Neutrophil (primary cell): ENCODE measurements around the gene ADORA1.

ENCODE experiments used
- H3K27ac ChIP-seq: fragments of 200-600 bp; sonication (generic); 2 replicates; pipeline ENCODE4 v1.5.1; 2016; ENCODE audit warnings: mild to moderate bottlenecking, moderate library complexity
- H3K27me3 ChIP-seq: fragments of 200-600 bp; sonication (generic); 2 replicates; pipeline ENCODE4 v1.6.0; 2016; ENCODE audit warnings: mild to moderate bottlenecking
- H3K36me3 ChIP-seq: fragments of 200-600 bp; sonication (generic); 2 replicates; pipeline ENCODE4 v1.5.1; 2017
- H3K4me1 ChIP-seq, 2 experiments: fragments of 200-600 bp in 1 of 2; sonication (generic) in 1 of 2; 1 replicate in 1 of 2; 2 replicates in 1 of 2; pipeline versions ENCODE4 v1.5.1 to v1.6.1; 2013 to 2016; ENCODE audit warnings: low read depth in 1 of 2, low read length in 1 of 2, mild to moderate bottlenecking in 1 of 2, moderate library complexity in 1 of 2; ENCODE audit not compliant: control insufficient read depth in 1 of 2, insufficient read depth in 1 of 2
- H3K4me3 ChIP-seq, 2 experiments: fragments of 200-600 bp in 1 of 2; sonication (generic) in 1 of 2; 1 replicate in 1 of 2; 2 replicates in 1 of 2; pipeline ENCODE4 v1.5.1; 2013 to 2016; ENCODE audit warnings: low read depth in 1 of 2, low read length in 1 of 2, mild to moderate bottlenecking in 1 of 2, moderate library complexity in 1 of 2
- H3K9me3 ChIP-seq: fragments of 200-600 bp; sonication (generic); 2 replicates; pipeline ENCODE4 v1.5.1; 2016
- CTCF ChIP-seq: fragments of 200-600 bp; sonication (generic); IDR thresholded peaks from 2 replicates; pipeline ENCODE4 v1.5.1; 2016; ENCODE audit warnings: antibody characterized with exemption

ADORA1 gene

GRCh38 chr1:203207751-203208150 is 80.2 kb downstream of the ADORA1 start:
- no peaks in the 10 kb centered on the region for H3K36me3 ChIP-seq
- no peaks in the 10 kb centered on the region for H3K9me3 ChIP-seq
- H3K4me3 ChIP-seq, result no peak overlapping the region
- TF ChIP-seq CTCF, result no peak
- peaks cover 27 to 32% of the 10 kb centered on the region in 2 experiments for H3K4me1 ChIP-seq
- no peaks in the 10 kb centered on the region for H3K27me3 ChIP-seq
- no peak overlapping the region for H3K27ac ChIP-seq

GRCh38 chr1:203208181-203208580 is 80.7 kb downstream of the ADORA1 start:
- no peak overlapping the region for H3K4me3 ChIP-seq
- H3K9me3 ChIP-seq, result no peaks in the 10 kb centered on the region
- H3K27ac ChIP-seq, result no peak overlapping the region
- H3K36me3 ChIP-seq, result no peaks in the 10 kb centered on the region
- H3K27me3 ChIP-seq, result no peaks in the 10 kb centered on the region
- H3K4me1 ChIP-seq, result peaks cover 23 to 28% of the 10 kb centered on the region in 2 experiments
- no peak for TF ChIP-seq CTCF

- Histone ChIP-seq H3K27ac (no peak overlapping the region), H3K27me3 (no peaks in the 10 kb centered on the region), H3K9me3 (no peaks in the 10 kb centered on the region), H3K36me3 (no peaks in the 10 kb centered on the region), H3K4me1 (peaks cover 16 to 19% of the 10 kb centered on the region in 2 experiments), H3K4me3 (no peak overlapping the region)
- no peak for TF ChIP-seq CTCF
Measured at GRCh38 chr1:203210350-203210749, 82.8 kb downstream of the ADORA1 start.

- Histone ChIP-seq H3K27me3 (no peaks in the 10 kb centered on the region), H3K9me3 (no peaks in the 10 kb centered on the region), H3K4me1 (peaks cover 20% of the 10 kb centered on the region in 2 experiments), H3K36me3 (no peaks in the 10 kb centered on the region), H3K27ac (no peak overlapping the region), H3K4me3 (no peak overlapping the region)
- TF ChIP-seq CTCF, result no peak
Measured at GRCh38 chr1:203210988-203211387, 83.5 kb downstream of the ADORA1 start.

- no peaks in the 10 kb centered on the region for H3K27me3 ChIP-seq
- H3K9me3 ChIP-seq, result no peaks in the 10 kb centered on the region
- no peak overlapping the region for H3K4me3 ChIP-seq
- H3K36me3 ChIP-seq, result no peaks in the 10 kb centered on the region
- no peak overlapping the region for H3K27ac ChIP-seq
- peaks cover 28 to 29% of the 10 kb centered on the region in 2 experiments for H3K4me1 ChIP-seq
- no peak for TF ChIP-seq CTCF
Measured at GRCh38 chr1:203211812-203212211, 84.3 kb downstream of the ADORA1 start.

- Histone ChIP-seq H3K27me3 (no peaks in the 10 kb centered on the region), H3K4me3 (no peak overlapping the region), H3K9me3 (no peaks in the 10 kb centered on the region), H3K36me3 (no peaks in the 10 kb centered on the region), H3K4me1 (peaks cover 41 to 42% of the 10 kb centered on the region in 2 experiments), H3K27ac (no peak overlapping the region)
- TF ChIP-seq CTCF, result no peak
Measured at GRCh38 chr1:203213126-203213525, 85.6 kb downstream of the ADORA1 start.
